Measurements from ENCODE around the gene EMC10.

- no peak for TF ChIP-seq TAF1 (IDR thresholded peaks at IDR 0.05; ENCODE audit: borderline replicate concordance, insufficient read depth, low read length)
- TF ChIP-seq, protein P1, sequence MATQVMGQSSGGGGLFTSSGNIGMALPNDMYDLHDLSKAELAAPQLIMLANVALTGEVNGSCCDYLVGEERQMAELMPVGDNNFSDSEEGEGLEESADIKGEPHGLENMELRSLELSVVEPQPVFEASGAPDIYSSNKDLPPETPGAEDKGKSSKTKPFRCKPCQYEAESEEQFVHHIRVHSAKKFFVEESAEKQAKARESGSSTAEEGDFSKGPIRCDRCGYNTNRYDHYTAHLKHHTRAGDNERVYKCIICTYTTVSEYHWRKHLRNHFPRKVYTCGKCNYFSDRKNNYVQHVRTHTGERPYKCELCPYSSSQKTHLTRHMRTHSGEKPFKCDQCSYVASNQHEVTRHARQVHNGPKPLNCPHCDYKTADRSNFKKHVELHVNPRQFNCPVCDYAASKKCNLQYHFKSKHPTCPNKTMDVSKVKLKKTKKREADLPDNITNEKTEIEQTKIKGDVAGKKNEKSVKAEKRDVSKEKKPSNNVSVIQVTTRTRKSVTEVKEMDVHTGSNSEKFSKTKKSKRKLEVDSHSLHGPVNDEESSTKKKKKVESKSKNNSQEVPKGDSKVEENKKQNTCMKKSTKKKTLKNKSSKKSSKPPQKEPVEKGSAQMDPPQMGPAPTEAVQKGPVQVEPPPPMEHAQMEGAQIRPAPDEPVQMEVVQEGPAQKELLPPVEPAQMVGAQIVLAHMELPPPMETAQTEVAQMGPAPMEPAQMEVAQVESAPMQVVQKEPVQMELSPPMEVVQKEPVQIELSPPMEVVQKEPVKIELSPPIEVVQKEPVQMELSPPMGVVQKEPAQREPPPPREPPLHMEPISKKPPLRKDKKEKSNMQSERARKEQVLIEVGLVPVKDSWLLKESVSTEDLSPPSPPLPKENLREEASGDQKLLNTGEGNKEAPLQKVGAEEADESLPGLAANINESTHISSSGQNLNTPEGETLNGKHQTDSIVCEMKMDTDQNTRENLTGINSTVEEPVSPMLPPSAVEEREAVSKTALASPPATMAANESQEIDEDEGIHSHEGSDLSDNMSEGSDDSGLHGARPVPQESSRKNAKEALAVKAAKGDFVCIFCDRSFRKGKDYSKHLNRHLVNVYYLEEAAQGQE (IDR thresholded peaks at IDR 0.05; ENCODE audit: insufficient read depth in 1 of 2, low read depth in 2 of 2, low read length in 2 of 2) = no peak
- TF ChIP-seq POLR2AphosphoS5 (IDR thresholded peaks at IDR 0.05; ENCODE audit: low read depth, low read length) = no peak
These were observed 12.3 kb downstream of the EMC10 start for GRCh38 chr19:50488389-50489194.
